Osteoblast (primary cell): ENCODE measurements around the gene CACUL1. TPM values are rescaled to one million over a fixed set of nuclear protein-coding genes. Genes with fewer than 3 reads are reported as not detected.
"Not testable (repeated sequence)": the region's sequence is repeated elsewhere in the genome, so short reads cannot be mapped to it uniquely, and the experiment has no call there.

Experiments
- DNase-seq: peaks from one replicate; pipeline ENCODE4 v3.0.0; 2011; ENCODE audit warnings: low spot score, mixed read lengths; ENCODE audit not compliant: insufficient read length; ENCODE audit errors: missing footprints
- H2AFZ ChIP-seq: 2 replicates; pipeline ENCODE4 v1.6.0; 2011; ENCODE audit warnings: mild to moderate bottlenecking, low read length
- H3K27ac ChIP-seq: 2 replicates; pipeline ENCODE4 v1.5.1; 2011; ENCODE audit warnings: mild to moderate bottlenecking, low read depth, low read length, moderate library complexity
- H3K27me3 ChIP-seq: 2 replicates; pipeline ENCODE4 v1.6.0; 2012; ENCODE audit warnings: mild to moderate bottlenecking, control low read depth, inconsistent platforms, low read length, moderate library complexity; ENCODE audit not compliant: insufficient read depth
- H3K36me3 ChIP-seq: 2 replicates; pipeline ENCODE4 v1.5.1; 2011; ENCODE audit warnings: mild to moderate bottlenecking, low read length, control low read depth, moderate library complexity; ENCODE audit not compliant: insufficient read depth
- H3K4me1 ChIP-seq: 2 replicates; pipeline ENCODE4 v1.5.1; 2011; ENCODE audit warnings: mild to moderate bottlenecking, low read length, control low read depth, moderate library complexity; ENCODE audit not compliant: insufficient read depth
- H3K4me2 ChIP-seq: 2 replicates; pipeline ENCODE4 v1.6.0; 2011; ENCODE audit warnings: mild to moderate bottlenecking, low read length; ENCODE audit not compliant: insufficient read depth
- H3K4me3 ChIP-seq: fragments of 200-600 bp; sonication (generic); 3 replicates; pipeline ENCODE4 v1.5.1; 2012; ENCODE audit warnings: mild to moderate bottlenecking, low read length, inconsistent platforms; ENCODE audit not compliant: insufficient read depth
- H3K79me2 ChIP-seq: 2 replicates; pipeline ENCODE4 v1.6.0; 2012; ENCODE audit warnings: mild to moderate bottlenecking, low read length, control low read depth, inconsistent platforms; ENCODE audit not compliant: insufficient read depth
- H3K9me3 ChIP-seq: 2 replicates; pipeline ENCODE4 v1.5.1; 2011; ENCODE audit warnings: low read depth, low read length, control low read depth
- H4K20me1 ChIP-seq: 2 replicates; pipeline ENCODE4 v1.6.0; 2012; ENCODE audit warnings: mild to moderate bottlenecking, low read length, control low read depth; ENCODE audit not compliant: insufficient read depth
- CTCF ChIP-seq: IDR thresholded peaks from 2 replicates; pipeline ENCODE4 v1.5.1; 2011; ENCODE audit warnings: mild to moderate bottlenecking, low read depth, low read length, moderate library complexity; ENCODE audit errors: extremely low read depth
- total RNA-seq: library from RNA; depleted of rRNA; stranded (reverse); fragments of >200 nt; gene quantifications from 2 replicates; pipeline ENCODE4 v1.2.3, GENCODE V29; 2012

Gene CACUL1
- total RNA-seq, 1 donor: 32.6 TPM

GRCh38 chr10:118674226-118674919 is 80.4 kb downstream of the CACUL1 start:
- TF ChIP-seq CTCF: no peak
- Histone ChIP-seq H3K36me3 (no peaks in the 10 kb centered on the region), H3K4me3 (no peak overlapping the region), H4K20me1 (no peaks in the 10 kb centered on the region), H3K4me2 (no peak overlapping the region), H3K27ac (no peak overlapping the region), H3K79me2 (no peaks in the 10 kb centered on the region), H2AFZ (no peak overlapping the region), H3K9me3 (no peaks in the 10 kb centered on the region), H3K27me3 (no peaks in the 10 kb centered on the region), H3K4me1 (peaks cover 5% of the 10 kb centered on the region)
- no peak for DNase-seq

GRCh38 chr10:118672766-118673715 is 81.7 kb downstream of the CACUL1 start:
- no peak overlapping the region for H2AFZ ChIP-seq
- H3K79me2 ChIP-seq: no peaks in the 10 kb centered on the region
- H3K9me3 ChIP-seq: no peaks in the 10 kb centered on the region
- H3K27me3 ChIP-seq: no peaks in the 10 kb centered on the region
- no peak overlapping the region for H3K4me3 ChIP-seq
- no peaks in the 10 kb centered on the region for H3K36me3 ChIP-seq
- no peak for TF ChIP-seq CTCF
- peaks cover 8% of the 10 kb centered on the region for H3K4me1 ChIP-seq
- H3K4me2 ChIP-seq: no peak overlapping the region
- no peak for DNase-seq
- H4K20me1 ChIP-seq: no peaks in the 10 kb centered on the region
- no peak overlapping the region for H3K27ac ChIP-seq

- Histone ChIP-seq H3K9me3 (no peaks in the 10 kb centered on the region), H4K20me1 (no peaks in the 10 kb centered on the region), H3K4me2 (no peak overlapping the region), H3K27me3 (no peaks in the 10 kb centered on the region), H3K79me2 (no peaks in the 10 kb centered on the region), H3K27ac (no peak overlapping the region), H2AFZ (no peak overlapping the region), H3K4me1 (peaks cover 8% of the 10 kb centered on the region), H3K36me3 (no peaks in the 10 kb centered on the region), H3K4me3 (no peak overlapping the region)
- no peak for DNase-seq
- no peak for TF ChIP-seq CTCF
These were observed 82.6 kb downstream of the CACUL1 start for GRCh38 chr10:118672153-118672552.

- H2AFZ ChIP-seq, H3K4me1 ChIP-seq, H3K27ac ChIP-seq, H3K79me2 ChIP-seq, H3K27me3 ChIP-seq, DNase-seq, H4K20me1 ChIP-seq, H3K4me3 ChIP-seq, H3K9me3 ChIP-seq, H3K4me2 ChIP-seq, H3K36me3 ChIP-seq: not testable (repeated sequence)
These were observed 83.5 kb downstream of the CACUL1 start for GRCh38 chr10:118671221-118671620.
